Measurements from ENCODE around the gene TMCO4. TPM values are rescaled to one million over a fixed set of nuclear protein-coding genes. Genes with fewer than 3 reads are reported as not detected.

The TMCO4 gene
- total RNA-seq, 2 experiments from 2014 or later, result 1.2 to 8.1 TPM

GRCh38 chr1:19682257-19682656 is 117.5 kb downstream of the TMCO4 start:
- Histone ChIP-seq H2AFZ (ENCODE audit: low read length) (no peak overlapping the region), H3K9me2 (ENCODE audit: insufficient read depth, low read length) (no peaks in the 10 kb centered on the region), H3K27ac (ENCODE audit: low read depth, low read length, poor library complexity, severe bottlenecking) (no peak overlapping the region), H3K4me3 (ENCODE audit: low read depth, low read length, poor library complexity, severe bottlenecking) (no peak overlapping the region), H4K20me1 (ENCODE audit: insufficient read depth, low read length) (no peaks in the 10 kb centered on the region), H3K36me3 (ENCODE audit: insufficient read depth, low read length) (no peaks in the 10 kb centered on the region), H3K4me1 (ENCODE audit: insufficient read depth, low read length, poor library complexity, severe bottlenecking) (no peaks in the 10 kb centered on the region), H3K4me2 (ENCODE audit: low read length) (no peak overlapping the region), H3K9me3 (ENCODE audit: low read length) (no peaks in the 10 kb centered on the region), H3K79me2 (ENCODE audit: insufficient read depth, low read depth, low read length) (no peaks in the 10 kb centered on the region)
- TF ChIP-seq CTCF (conservative IDR thresholded peaks at IDR 0.05; ENCODE audit: low read length), result no peak
- TF ChIP-seq EZH2phosphoT487 (IDR thresholded peaks at IDR 0.05; ENCODE audit: borderline replicate concordance, low read depth, low read length), result no peak
- CTCF ChIA-PET (ENCODE audit: unreplicated experiment), result no interaction called here
- no TSS peak for BruUV-seq (replicated peaks)
- POLR2A ChIA-PET, result interaction anchor here (0.6 kb wide), 1 partner anchor 979 kb away, joined by 3 read pairs; the partner anchor contains the start of gene DDOST
- intact Hi-C loops (cut with micrococcal nuclease; ENCODE audit: unreplicated experiment), result no loop called here
- no peak for DNase-seq (ENCODE audit: low spot score)

- Histone ChIP-seq H4K20me1 (ENCODE audit: insufficient read depth, low read length) (no peaks in the 10 kb centered on the region), H2AFZ (ENCODE audit: low read length) (no peak overlapping the region), H3K9me3 (ENCODE audit: low read length) (no peaks in the 10 kb centered on the region), H3K4me3 (ENCODE audit: low read depth, low read length, poor library complexity, severe bottlenecking) (no peak overlapping the region), H3K4me1 (ENCODE audit: insufficient read depth, low read length, poor library complexity, severe bottlenecking) (no peaks in the 10 kb centered on the region), H3K36me3 (ENCODE audit: insufficient read depth, low read length) (no peaks in the 10 kb centered on the region), H3K4me2 (ENCODE audit: low read length) (no peak overlapping the region), H3K79me2 (ENCODE audit: insufficient read depth, low read depth, low read length) (no peaks in the 10 kb centered on the region), H3K9me2 (ENCODE audit: insufficient read depth, low read length) (no peaks in the 10 kb centered on the region), H3K27ac (ENCODE audit: low read depth, low read length, poor library complexity, severe bottlenecking) (no peak overlapping the region)
- intact Hi-C loops (cut with micrococcal nuclease; ENCODE audit: unreplicated experiment), result no loop called here
- POLR2A ChIA-PET, result no interaction called here
- no peak for TF ChIP-seq EZH2phosphoT487 (IDR thresholded peaks at IDR 0.05; ENCODE audit: borderline replicate concordance, low read depth, low read length)
- no peak for TF ChIP-seq CTCF (conservative IDR thresholded peaks at IDR 0.05; ENCODE audit: low read length)
- no peak for DNase-seq (ENCODE audit: low spot score)
- CTCF ChIA-PET (ENCODE audit: unreplicated experiment), result no interaction called here
- no TSS peak for BruUV-seq (replicated peaks)
These were observed 119.1 kb downstream of the TMCO4 start for GRCh38 chr1:19680644-19681043.

- Histone ChIP-seq H2AFZ (ENCODE audit: low read length) (no peak overlapping the region), H3K4me3 (ENCODE audit: low read depth, low read length, poor library complexity, severe bottlenecking) (no peak overlapping the region), H3K79me2 (ENCODE audit: insufficient read depth, low read depth, low read length) (no peaks in the 10 kb centered on the region), H3K27ac (ENCODE audit: low read depth, low read length, poor library complexity, severe bottlenecking) (no peak overlapping the region), H3K4me2 (ENCODE audit: low read length) (no peak overlapping the region), H3K9me2 (ENCODE audit: insufficient read depth, low read length) (no peaks in the 10 kb centered on the region), H3K9me3 (ENCODE audit: low read length) (no peaks in the 10 kb centered on the region), H4K20me1 (ENCODE audit: insufficient read depth, low read length) (no peaks in the 10 kb centered on the region), H3K4me1 (ENCODE audit: insufficient read depth, low read length, poor library complexity, severe bottlenecking) (no peaks in the 10 kb centered on the region), H3K36me3 (ENCODE audit: insufficient read depth, low read length) (no peaks in the 10 kb centered on the region)
- intact Hi-C loops (cut with micrococcal nuclease; ENCODE audit: unreplicated experiment), result no loop called here
- POLR2A ChIA-PET, result interaction anchor here (0.6 kb wide), 1 partner anchor 524 kb away, joined by 3 read pairs; no protein-coding TSS in a partner anchor
- DNase-seq (ENCODE audit: low spot score), result no peak
- TF ChIP-seq EZH2phosphoT487 (IDR thresholded peaks at IDR 0.05; ENCODE audit: borderline replicate concordance, low read depth, low read length) (no peak), CTCF (conservative IDR thresholded peaks at IDR 0.05; ENCODE audit: low read length) (no peak)
- no TSS peak for BruUV-seq (replicated peaks)
- CTCF ChIA-PET (ENCODE audit: unreplicated experiment), result no interaction called here
These were observed 120.0 kb downstream of the TMCO4 start for GRCh38 chr1:19679691-19680090.
